Measurements from ENCODE around the gene VTI1B.

GRCh38 chr14:67646131-67646530, 28.3 kb downstream of the VTI1B start:
- TF ChIP-seq CTCF (IDR thresholded peaks at IDR 0.05) (no peak), EZH2 (IDR thresholded peaks at IDR 0.05; ENCODE audit: borderline replicate concordance, insufficient read depth, low read depth, low read length, poor library complexity, severe bottlenecking) (no peak)

Data from B cell (primary cell).